Myocyte (in vitro differentiated cells): ENCODE results near the gene SPDL1. TPM values are rescaled to one million over a fixed set of nuclear protein-coding genes. Genes with fewer than 3 reads are reported as not detected.

Source experiments
- DNase-seq: peaks from one replicate; pipeline ENCODE4 v3.0.0-alpha.2; 2012; ENCODE audit warnings: low read depth
- total RNA-seq: library from RNA; depleted of rRNA; stranded (reverse); fragments of >200 nt; gene quantifications from 2 replicates; pipeline ENCODE4 v1.2.3, GENCODE V29; 2014

Gene SPDL1
- total RNA-seq, 1 donor from 2014 or later = 13.6 TPM

DNA sequence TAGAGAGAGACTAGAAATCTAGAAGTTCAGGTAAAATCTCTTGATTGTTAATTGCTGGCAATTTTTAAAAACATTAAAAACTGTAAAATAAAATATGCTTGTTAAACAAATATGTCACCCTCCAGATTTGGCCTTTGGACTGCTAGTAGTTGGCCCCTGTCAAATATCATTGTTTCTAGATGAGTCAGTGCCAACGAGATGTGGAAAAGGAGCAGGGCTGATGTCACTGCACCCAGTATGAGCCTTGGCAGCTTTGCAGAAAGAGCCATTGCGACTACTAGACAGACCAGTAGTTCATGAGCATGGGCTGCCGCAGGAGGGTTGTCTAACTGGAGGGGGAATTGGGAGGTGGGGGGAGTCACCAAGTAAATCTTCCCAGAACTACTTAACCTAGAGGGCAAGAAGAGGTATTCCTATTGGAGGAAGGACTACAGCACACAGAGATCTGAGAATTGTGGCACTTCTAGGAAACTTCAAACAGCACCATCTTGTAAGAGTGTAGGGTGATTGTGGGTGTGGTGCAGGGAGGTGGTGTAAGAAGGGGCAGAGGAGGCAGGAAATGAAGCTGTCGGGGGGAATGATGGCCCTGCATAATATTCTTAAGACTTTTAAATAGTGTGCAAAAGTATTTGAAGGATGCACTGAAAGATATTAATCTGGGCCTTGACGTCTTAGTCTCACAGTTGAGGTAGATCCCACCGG, 46.4 kb downstream of the SPDL1 start:
- DNase-seq = peak; percentile 76

DNA sequence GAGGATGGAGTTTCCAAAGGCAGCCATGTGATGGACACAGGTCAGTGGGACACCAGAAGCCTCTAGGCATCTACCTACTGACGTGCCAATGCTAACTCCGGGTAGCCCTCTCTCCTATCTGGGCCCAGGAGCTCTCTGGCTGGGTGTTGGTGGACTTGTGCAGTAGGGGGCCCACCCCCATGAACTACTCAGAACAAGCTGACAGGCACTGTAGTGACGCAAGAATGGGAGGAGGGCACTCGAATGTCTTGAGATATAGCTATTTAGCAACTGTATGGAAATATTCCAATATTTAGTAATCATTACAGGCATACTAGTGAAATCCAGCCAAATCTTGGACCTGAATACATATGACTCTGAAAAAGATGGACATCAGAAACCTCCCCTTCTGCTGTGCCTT, 47.8 kb downstream of the SPDL1 start:
- DNase-seq = no peak

DNA sequence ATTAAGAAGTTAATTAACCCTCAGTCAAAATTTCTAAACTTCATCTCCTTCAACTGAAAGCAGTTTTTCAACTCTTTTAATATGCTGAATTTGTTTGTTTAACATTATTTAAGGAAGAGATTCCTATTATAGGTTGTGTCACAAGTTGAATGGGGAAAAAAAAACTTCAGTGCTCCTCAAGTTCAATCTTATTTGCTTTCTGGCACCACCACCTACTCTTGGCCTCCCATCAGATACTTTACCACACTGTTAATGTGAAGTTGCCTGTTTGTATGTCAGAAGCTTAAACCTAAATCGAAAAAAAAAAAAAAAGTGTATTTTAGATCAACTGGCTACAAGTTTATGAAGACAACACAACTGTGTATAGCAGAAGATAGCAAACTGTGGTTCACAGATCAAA, 49.4 kb downstream of the SPDL1 start:
- DNase-seq = no peak

DNA sequence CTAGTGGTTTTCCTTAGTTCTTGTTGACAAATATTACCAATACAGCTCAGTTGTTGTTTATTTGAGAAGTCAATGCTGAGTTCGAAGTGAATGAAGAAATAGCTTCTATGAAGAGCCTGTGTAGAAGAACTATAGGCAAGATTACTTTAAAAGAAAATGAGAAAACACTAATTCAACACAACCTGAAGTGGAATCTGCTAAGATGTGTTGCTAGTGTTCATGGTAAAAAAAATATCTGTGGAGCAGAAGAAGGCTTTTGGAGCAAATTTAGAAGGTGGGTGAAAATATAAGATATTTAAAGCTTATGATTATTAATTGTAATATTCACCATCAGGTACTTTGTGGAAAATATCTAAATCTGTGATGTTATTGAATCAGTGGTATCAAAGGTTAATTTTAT, 51.0 kb downstream of the SPDL1 start:
- no peak for DNase-seq

DNA sequence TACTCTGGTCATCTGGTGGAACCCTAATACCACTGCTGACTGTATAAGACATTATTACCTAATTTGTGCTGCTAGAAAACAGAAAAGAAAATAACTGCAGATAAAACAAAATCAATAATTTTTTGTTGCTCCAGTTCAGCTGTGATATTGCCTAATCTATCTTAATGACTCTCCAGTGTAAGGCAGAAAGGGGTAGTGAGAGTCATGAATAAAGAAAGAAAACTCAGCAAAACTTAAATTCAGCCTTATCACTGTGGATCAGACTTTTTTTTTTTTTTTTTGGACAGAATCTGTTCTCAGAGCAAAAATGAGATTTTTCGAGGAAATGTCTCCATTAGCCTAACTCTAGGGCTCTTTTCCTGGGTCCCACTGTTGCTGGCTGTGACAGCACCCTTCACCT, 52.4 kb downstream of the SPDL1 start:
- DNase-seq = no peak

DNA sequence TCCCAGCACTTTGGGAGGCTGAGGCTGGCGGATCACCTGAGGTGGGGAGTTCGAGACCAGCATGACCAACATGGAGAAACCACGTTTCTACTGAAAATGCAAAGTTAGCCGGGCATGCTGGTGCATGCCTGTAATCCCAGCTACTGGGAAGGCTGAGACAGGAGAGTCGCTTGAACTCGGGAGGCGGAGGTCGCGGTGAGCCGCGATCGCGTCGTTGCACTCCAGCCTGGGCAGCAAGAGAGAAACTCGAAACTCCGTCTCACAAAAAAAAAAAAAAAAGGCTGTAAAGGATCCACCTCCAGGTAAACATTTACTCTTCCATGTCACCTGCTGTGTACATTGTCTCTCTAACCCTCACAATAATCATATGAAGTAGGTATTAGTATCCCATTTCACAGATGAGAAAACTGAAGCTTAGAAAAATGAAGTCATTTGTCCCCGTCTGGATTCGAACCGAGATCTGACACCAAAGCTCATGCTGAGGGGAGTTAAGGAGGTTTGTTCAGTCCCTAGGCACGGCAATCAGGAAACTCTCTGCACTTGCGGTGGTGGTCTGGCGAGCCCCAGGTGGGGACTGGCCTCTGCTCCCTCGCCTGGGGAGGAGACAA, 53.0 kb downstream of the SPDL1 start:
- DNase-seq = no peak

DNA sequence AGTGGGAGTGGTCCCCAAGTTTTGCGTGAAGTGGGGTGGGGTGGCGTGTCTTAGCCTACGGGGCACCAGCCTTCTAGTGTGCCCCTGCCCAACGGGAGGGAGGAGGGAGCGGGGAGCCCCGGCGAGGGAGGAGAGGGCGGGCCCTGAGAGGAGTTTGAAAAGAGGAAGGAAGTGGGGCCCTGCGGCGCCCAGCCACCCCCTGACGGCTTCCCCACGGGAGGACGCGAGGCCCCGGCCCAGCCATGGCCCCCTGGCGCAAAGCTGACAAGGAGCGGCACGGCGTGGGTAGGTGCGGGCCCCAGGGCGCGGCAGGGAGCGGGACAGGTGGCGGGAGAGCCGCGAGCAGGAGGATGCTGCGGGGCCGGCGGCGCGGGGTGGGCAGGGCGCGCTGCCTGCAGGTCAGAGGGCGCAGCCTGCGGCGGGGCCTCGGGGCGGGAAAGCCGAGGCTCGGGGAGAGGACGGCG, 53.5 kb downstream of the SPDL1 start, which contains the start of gene DOCK2:
Gene DOCK2 (plus strand): TSS at position 191 of the 464 bp plus-strand sequence. CDS start 52 bp downstream, at position 243.
- DNase-seq = no peak

DNA sequence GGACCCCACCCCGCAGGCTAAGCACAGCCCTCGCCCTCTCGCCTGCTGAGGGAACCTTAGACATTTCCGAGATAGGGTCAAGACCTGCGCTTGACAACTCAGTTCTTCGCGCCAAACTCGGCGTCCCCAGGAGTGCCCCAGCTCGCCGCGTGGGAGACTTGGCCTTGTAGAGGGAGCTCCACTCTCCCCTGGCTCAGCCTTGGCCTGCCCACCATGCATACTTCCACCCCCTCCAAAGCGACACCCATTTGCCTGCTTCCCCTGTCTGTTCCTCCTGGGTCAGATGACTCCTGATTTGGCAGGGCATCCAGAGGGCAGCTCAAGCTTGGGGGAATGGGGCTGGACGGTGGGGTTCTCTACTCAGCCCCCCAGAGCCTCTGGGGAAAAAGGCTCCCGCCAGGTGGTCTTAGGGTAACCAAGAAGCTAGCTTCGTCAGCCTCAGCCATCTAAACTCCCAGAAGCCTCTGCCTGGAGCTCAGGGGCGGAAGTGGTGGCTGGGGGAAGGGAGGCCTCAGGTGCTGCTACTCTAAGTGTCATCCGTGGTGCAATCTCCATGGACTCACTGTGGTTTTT, 54.1 kb downstream of the SPDL1 start:
- no peak for DNase-seq

DNA sequence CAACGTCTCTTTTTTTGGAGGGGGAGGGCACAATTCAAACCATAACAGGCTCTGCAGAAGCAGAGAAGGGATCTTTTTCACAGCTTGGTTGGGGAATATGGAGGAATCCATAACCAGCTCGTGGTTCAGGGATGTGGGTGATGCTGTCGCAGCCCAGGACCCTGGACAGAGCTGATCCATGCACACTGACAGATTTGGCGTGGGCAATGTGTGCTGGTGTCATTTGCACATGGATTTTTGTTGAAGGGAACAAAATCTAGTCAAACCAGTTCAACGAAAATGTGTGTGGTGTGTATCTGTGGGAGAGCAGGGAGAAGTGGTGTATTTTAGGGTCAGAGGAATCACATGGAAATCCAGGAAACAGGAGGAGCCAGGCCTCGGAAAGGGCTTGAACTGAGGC, 57.7 kb downstream of the SPDL1 start:
- peak; percentile 49 for DNase-seq

DNA sequence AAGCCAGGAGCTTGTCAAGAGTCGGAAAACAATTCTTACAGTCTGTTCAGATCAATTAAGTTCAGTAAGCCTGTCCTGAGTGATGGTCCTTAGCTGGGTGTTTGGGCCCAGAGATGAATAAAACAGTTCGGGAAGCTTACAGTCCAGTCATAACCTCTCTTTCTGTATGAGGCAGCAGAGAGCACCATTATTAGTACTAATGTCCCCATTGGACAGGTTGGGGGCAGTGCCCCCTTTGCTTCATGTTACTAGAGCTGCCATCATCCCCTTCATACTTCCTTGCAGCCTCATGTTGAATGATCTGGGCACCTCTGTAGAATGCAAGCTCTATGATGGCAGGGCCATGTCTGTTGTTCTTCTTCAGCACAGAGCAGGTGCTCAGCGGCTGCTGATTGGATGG, 63.3 kb downstream of the SPDL1 start:
- DNase-seq = no peak

DNA sequence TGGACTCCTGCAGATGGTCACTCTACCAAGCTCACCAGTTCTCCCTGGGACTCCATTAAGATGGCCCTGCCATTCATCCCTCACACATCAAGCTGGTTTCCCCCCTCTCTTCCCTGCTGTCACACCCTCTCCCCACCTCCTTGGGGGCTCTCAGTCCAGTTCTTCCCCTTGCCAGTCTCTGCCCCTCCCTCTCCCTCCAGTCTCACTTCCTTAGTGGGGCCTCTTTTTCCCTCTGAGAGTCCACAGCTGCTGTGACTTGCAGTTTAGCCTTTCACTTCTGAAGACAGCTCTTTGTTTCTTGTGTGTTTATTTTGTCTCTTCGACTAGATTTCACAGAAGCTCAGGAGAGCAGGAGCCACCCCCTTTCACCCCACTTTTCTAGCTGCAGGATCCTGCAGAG, 64.0 kb downstream of the SPDL1 start:
- DNase-seq = no peak

DNA sequence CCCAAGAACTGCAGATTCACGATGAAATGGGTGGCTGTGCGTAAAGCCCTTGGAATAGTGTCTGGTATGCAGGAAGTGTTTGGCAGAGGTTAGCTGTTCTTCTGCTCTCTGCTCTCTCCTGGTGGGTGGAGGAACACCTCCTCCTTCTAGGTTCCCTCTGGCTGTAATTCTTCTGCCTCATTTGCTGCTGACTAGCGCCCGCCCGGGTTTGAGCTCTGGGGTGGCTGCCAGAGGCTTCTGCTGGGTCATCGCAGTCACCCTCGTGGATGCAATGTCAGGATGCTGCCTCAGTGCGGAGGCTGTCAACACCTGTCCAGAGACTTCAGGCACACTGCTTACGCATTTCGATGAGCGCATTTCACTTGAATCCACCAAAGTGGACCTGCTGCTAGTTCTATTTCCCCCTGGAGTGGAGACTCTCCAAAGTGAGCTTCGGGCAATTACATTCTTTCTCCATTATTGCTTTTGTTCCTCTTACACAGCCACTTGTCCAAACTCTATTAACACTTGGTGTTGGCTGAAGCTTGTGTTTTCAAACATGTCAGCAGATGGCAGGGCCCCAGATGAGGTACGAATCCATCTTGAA, 65.2 kb downstream of the SPDL1 start:
- DNase-seq = no peak

DNA sequence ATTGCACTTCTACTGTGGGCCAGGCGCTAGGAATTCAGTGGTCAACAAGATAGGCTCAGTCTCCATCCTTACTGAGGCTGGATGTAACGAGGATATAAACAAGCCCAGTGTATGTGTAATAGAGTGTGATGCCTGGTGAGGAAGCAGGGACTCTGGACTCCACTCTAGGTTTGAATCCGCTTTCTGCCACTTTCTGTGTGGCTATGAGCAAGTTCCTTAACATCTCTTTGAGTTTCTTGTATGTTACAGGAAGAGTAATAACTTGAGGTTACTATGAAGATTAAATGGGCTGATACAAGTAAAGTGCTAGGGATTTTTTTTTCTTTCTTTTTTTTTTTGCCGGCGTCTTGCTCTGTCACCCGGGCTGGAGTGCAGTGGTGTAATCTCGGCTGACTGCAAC, 65.9 kb downstream of the SPDL1 start:
- no peak for DNase-seq

DNA sequence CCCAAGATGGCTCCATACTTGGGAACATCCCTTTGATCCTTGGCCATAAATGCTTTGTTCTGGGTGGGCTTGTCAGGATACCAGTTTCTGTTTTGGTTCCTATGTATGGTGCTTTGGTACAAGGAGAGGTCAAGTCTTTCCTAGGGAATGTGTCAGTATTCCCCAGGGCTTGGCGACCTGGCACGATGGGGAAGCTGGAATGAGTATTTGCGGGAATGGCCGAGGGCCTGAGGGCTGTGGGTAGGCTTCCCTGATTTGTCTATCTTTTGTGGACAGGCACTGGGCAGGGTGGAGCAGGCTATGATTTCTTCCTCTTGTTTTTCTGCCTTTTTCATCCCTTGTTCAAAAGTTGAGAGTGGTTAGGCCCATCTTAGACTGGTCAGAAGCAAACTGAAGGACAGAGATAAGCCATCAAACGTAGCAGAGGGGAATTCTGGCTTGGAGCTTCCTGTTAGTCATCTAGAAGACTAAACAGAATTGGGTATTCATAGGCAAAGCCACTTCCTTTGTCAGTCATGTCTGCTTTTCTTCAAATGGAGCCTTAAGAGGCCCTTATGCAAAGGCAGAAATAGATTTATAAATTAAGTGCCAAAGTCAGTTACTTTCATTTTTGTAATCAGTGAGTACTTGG, 67.2 kb downstream of the SPDL1 start:
- no peak for DNase-seq

DNA sequence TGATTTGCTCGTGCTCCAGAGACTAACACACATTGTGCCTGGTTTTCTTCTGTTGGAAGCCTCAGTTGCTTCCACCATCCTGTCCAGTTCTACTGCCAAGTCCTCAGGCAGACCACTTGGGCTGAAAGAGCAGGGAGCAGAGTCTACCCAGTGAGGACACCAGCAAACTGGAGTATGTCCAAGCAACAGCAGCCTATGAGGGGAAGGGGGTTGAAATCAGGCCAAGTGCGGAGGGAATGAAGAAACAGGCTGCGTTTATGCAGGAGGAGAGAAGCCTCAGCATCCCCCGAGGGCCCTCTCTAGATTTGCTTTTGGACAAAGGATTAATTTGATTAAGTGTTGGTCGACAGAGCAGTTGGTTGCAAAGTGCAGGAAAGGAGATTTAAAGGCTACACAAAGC, 68.0 kb downstream of the SPDL1 start:
- DNase-seq = no peak

DNA sequence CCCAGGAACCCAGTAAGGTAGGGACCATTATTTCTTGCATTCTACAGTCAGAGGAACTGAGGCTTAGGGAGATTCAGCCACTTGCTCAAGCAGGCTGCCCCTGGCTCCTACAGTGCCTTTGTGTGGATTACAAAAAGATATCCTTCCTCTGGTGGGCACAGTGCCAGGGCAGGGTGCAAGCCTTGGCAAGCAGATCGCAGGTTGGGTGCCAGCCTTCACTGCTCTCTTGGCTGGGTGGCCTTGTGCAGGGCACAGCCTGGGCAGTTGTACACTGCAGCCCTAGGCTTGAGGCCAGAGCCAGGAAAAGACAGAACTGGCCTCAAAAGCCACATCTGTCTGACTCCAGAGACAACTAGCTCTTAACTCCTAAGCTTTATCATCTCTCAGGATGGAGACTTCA, 68.5 kb downstream of the SPDL1 start:
- no peak for DNase-seq

DNA sequence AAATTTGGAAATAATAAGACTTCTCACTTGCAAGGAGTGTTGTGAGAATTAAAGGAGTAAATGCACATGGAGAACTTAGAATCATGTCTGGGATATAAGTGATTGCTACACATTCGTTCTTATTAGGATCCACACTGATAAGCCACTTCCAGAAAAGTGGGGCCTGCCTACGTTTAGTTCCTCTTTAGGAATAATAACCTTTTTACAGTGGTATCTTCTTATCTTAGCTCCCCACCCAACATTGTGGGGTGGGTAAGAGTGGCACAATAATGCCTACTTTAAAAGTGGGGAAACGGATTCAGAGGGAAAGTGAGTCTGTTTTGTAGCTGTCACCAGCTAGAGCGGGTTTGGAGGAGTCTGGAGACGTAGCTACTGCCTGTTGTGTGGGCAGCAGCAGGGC, 69.5 kb downstream of the SPDL1 start:
- no peak for DNase-seq

Other genes starting within 250 kb of the SPDL1 start
- 0.08 TPM in 1 of 2 replicates, not detected in the other for gene DOCK2, start 53.5 kb downstream of the SPDL1 start, total RNA-seq